Panc1 (cell line): ENCODE measurements around the gene SUPT5H.

Source experiments
- CTCF ChIP-seq: fragments of 450-650 bp; IDR thresholded peaks from 2 replicates; pipeline ENCODE4 v1.5.1; 2017; ENCODE audit warnings: mild to moderate bottlenecking
- POLR2AphosphoS5 ChIP-seq: IDR thresholded peaks from 2 replicates; pipeline ENCODE4 v1.6.1; 2012; ENCODE audit warnings: mild to moderate bottlenecking, low read depth, low read length, moderate library complexity
- REST ChIP-seq, 2 experiments: IDR thresholded peaks; 2 replicates each; pipeline ENCODE4 v1.6.1; 2011 to 2012; ENCODE audit warnings: low read depth in 2 of 2, control low read depth in 1 of 2, low read length in 1 of 2, mild to moderate bottlenecking in 1 of 2, moderate library complexity in 1 of 2; ENCODE audit not compliant: insufficient read depth in 1 of 2
- SIN3A ChIP-seq: IDR thresholded peaks from 2 replicates; pipeline ENCODE4 v1.6.1; 2012; ENCODE audit warnings: low read depth, mild to moderate bottlenecking, low read length, moderate library complexity, borderline replicate concordance; ENCODE audit not compliant: insufficient read depth
- TCF7L2 ChIP-seq: IDR thresholded peaks from 2 replicates; pipeline ENCODE4 v1.6.1; 2011; ENCODE audit warnings: mild to moderate bottlenecking, low read depth, low read length, inconsistent platforms

- TF ChIP-seq POLR2AphosphoS5: no peak
- TF ChIP-seq CTCF: no peak
- TF ChIP-seq SIN3A: no peak
- no peak for TF ChIP-seq REST (IDR thresholded peaks at IDR 0.05; ENCODE audit: insufficient read depth in 1 of 2, low read depth in 2 of 2, low read length in 1 of 2)
- TF ChIP-seq TCF7L2: no peak
Observed at GRCh38 chr19:39417463-39418181, 27.8 kb upstream of the SUPT5H start.
